GM12872 (cell line): ENCODE data around the gene AR.

Source experiments
- CTCF ChIP-seq: IDR thresholded peaks from 3 replicates; pipeline ENCODE4 v1.5.1; 2011; ENCODE audit warnings: low read depth, mild to moderate bottlenecking, low read length, moderate library complexity; ENCODE audit not compliant: insufficient read depth

The AR gene

DNA sequence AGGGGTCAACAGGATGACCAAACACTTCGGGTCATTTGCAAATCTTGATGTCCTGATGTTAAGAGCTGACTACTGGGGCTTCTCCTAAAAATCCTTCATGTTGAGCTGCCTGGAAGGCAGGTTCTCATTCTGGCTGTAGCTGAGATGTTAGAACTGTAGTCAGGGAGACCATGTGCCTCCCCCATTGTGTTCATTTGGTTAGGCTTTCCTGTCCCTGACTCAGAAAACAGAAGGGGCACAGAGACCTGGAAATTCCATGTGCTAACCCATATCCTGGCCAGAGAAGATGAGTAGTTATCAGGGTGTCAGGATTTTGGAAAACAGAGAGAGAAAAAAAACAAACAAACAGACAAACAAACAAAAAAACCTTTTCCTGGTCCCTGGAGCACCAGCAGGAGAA, 177.5 kb downstream of the AR start:
- TF ChIP-seq CTCF = no peak

DNA sequence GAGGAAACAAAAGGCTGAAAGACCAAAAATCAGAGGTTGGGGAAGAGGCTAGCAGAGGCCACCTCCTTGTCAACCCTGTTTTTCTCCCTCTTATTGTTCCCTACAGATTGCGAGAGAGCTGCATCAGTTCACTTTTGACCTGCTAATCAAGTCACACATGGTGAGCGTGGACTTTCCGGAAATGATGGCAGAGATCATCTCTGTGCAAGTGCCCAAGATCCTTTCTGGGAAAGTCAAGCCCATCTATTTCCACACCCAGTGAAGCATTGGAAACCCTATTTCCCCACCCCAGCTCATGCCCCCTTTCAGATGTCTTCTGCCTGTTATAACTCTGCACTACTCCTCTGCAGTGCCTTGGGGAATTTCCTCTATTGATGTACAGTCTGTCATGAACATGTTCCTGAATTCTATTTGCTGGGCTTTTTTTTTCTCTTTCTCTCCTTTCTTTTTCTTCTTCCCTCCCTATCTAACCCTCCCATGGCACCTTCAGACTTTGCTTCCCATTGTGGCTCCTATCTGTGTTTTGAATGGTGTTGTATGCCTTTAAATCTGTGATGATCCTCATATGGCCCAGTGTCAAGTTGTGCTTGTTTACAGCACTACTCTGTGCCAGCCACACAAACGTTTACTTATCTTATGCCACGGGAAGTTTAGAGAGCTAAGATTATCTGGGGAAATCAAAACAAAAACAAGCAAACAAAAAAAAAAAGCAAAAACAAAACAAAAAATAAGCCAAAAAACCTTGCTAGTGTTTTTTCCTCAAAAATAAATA, 179.9 kb downstream of the AR start:
- no peak for TF ChIP-seq CTCF

DNA sequence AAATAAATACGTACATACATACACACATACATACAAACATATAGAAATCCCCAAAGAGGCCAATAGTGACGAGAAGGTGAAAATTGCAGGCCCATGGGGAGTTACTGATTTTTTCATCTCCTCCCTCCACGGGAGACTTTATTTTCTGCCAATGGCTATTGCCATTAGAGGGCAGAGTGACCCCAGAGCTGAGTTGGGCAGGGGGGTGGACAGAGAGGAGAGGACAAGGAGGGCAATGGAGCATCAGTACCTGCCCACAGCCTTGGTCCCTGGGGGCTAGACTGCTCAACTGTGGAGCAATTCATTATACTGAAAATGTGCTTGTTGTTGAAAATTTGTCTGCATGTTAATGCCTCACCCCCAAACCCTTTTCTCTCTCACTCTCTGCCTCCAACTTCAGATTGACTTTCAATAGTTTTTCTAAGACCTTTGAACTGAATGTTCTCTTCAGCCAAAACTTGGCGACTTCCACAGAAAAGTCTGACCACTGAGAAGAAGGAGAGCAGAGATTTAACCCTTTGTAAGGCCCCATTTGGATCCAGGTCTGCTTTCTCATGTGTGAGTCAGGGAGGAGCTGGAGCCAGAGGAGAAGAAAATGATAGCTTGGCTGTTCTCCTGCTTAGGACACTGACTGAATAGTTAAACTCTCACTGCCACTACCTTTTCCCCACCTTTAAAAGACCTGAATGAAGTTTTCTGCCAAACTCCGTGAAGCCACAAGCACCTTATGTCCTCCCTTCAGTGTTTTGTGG, 180.7 kb downstream of the AR start:
- TF ChIP-seq CTCF = no peak

- no peak for TF ChIP-seq CTCF
Observed at GRCh38 chrX:67725471-67725870, 181.7 kb downstream of the AR start.

DNA sequence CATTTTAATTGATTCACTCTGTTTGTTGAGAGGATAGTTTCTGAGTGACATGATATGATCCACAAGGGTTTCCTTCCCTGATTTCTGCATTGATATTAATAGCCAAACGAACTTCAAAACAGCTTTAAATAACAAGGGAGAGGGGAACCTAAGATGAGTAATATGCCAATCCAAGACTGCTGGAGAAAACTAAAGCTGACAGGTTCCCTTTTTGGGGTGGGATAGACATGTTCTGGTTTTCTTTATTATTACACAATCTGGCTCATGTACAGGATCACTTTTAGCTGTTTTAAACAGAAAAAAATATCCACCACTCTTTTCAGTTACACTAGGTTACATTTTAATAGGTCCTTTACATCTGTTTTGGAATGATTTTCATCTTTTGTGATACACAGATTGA, 182.2 kb downstream of the AR start:
- TF ChIP-seq CTCF = no peak

DNA sequence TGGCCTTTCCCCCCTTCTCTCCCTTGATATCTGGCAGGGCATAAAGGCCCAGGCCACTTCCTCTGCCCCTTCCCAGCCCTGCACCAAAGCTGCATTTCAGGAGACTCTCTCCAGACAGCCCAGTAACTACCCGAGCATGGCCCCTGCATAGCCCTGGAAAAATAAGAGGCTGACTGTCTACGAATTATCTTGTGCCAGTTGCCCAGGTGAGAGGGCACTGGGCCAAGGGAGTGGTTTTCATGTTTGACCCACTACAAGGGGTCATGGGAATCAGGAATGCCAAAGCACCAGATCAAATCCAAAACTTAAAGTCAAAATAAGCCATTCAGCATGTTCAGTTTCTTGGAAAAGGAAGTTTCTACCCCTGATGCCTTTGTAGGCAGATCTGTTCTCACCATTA, 183.8 kb downstream of the AR start:
- TF ChIP-seq CTCF = no peak

DNA sequence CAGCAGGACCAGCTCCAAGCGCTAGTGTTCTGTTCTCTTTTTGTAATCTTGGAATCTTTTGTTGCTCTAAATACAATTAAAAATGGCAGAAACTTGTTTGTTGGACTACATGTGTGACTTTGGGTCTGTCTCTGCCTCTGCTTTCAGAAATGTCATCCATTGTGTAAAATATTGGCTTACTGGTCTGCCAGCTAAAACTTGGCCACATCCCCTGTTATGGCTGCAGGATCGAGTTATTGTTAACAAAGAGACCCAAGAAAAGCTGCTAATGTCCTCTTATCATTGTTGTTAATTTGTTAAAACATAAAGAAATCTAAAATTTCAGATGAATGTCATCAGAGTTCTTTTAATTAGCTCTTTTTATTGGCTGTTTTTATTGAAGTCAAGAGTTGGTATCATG, 186.5 kb downstream of the AR start:
- no peak for TF ChIP-seq CTCF
